Measurements from ENCODE around the gene MYCBP2. TPM values are rescaled to one million over a fixed set of nuclear protein-coding genes. Genes with fewer than 3 reads are reported as not detected.

MYCBP2 gene
- total and polyA plus RNA-seq, 4 donors, result 12.1 to 86.4 (median 30.0) TPM

GRCh38 chr13:77172650-77173049 is 154.2 kb downstream of the MYCBP2 start:
- Histone ChIP-seq H3K4me3 (ENCODE audit: low read depth in 1 of 3, low read length in 3 of 3) (no peak overlapping the region), H3K27ac (ENCODE audit: low read depth in 1 of 2, low read length in 2 of 2) (no peak overlapping the region), H3K9ac (ENCODE audit: low read depth in 1 of 2, low read length in 2 of 2) (no peak overlapping the region), H3K4me1 (ENCODE audit: control insufficient read depth in 4 of 4, insufficient read depth in 4 of 4, low read length in 3 of 4) (no peaks in the 10 kb centered on the region), H3K27me3 (ENCODE audit: control insufficient read depth in 4 of 4, insufficient read depth in 4 of 4, low read length in 3 of 4) (no peaks in the 10 kb centered on the region), H3K9me3 (ENCODE audit: control insufficient read depth in 4 of 4, low read length in 3 of 4) (no peaks in the 10 kb centered on the region), H3K36me3 (ENCODE audit: control insufficient read depth in 4 of 4, insufficient read depth in 3 of 4, low read depth in 1 of 4, low read length in 3 of 4) (peaks cover 6 to 66% (median 47%) of the 10 kb centered on the region in 4 donors)
- no peak for TF ChIP-seq EGR1 (IDR thresholded peaks at IDR 0.05; ENCODE audit: low read depth in 2 of 2)
- no peak for TF ChIP-seq SP1 (IDR thresholded peaks at IDR 0.05)
- TF ChIP-seq HNF4G (IDR thresholded peaks at IDR 0.05), result no peak
- no peak for TF ChIP-seq TAF1 (conservative IDR thresholded peaks at IDR 0.05)
- 92% methylated on average over 4 of the region's 4 CpGs for WGBS
- DNase-seq (ENCODE audit: low spot score), result no peak

GRCh38 chr13:77171451-77171850 is 155.4 kb downstream of the MYCBP2 start:
- Histone ChIP-seq H3K36me3 (ENCODE audit: control insufficient read depth in 4 of 4, insufficient read depth in 3 of 4, low read depth in 1 of 4, low read length in 3 of 4) (peaks cover 6 to 65% (median 46%) of the 10 kb centered on the region in 4 donors), H3K4me1 (ENCODE audit: control insufficient read depth in 4 of 4, insufficient read depth in 4 of 4, low read length in 3 of 4) (no peaks in the 10 kb centered on the region), H3K9me3 (ENCODE audit: control insufficient read depth in 4 of 4, low read length in 3 of 4) (no peaks in the 10 kb centered on the region), H3K27me3 (ENCODE audit: control insufficient read depth in 4 of 4, insufficient read depth in 4 of 4, low read length in 3 of 4) (no peaks in the 10 kb centered on the region), H3K27ac (ENCODE audit: low read depth in 1 of 2, low read length in 2 of 2) (no peak overlapping the region), H3K9ac (ENCODE audit: low read depth in 1 of 2, low read length in 2 of 2) (no peak overlapping the region), H3K4me3 (ENCODE audit: low read depth in 1 of 3, low read length in 3 of 3) (no peak overlapping the region)
- DNase-seq (ENCODE audit: low spot score), result no peak
- 86% methylated on average over 2 of the region's 2 CpGs for WGBS
- TF ChIP-seq EGR1 (IDR thresholded peaks at IDR 0.05; ENCODE audit: low read depth in 2 of 2) (no peak), JUND (IDR thresholded peaks at IDR 0.05) (no peak), RAD21 (IDR thresholded peaks at IDR 0.05) (no peak), HNF4A (conservative IDR thresholded peaks at IDR 0.05) (no peak), NR2F2 (IDR thresholded peaks at IDR 0.05) (no peak), SP1 (IDR thresholded peaks at IDR 0.05) (no peak), CTCF (IDR thresholded peaks at IDR 0.05; ENCODE audit: low read depth, low read length, missing input control) (no peak), ATF3 (IDR thresholded peaks at IDR 0.05) (no peak)

- WGBS, result 90% methylated on average over 6 of the region's 6 CpGs
These were observed 158.7 kb downstream of the MYCBP2 start for GRCh38 chr13:77168237-77168636.

More at GRCh38 chr13:77168237-77168636, 158.7 kb downstream of the MYCBP2 start:
- H3K27ac ChIP-seq (ENCODE audit: low read depth in 1 of 2, low read length in 2 of 2), result no peak overlapping the region
- H3K9me3 ChIP-seq (ENCODE audit: control insufficient read depth in 4 of 4, low read length in 3 of 4), result no peaks in the 10 kb centered on the region
- H3K27me3 ChIP-seq (ENCODE audit: control insufficient read depth in 4 of 4, insufficient read depth in 4 of 4, low read length in 3 of 4), result no peaks in the 10 kb centered on the region
- H3K4me1 ChIP-seq (ENCODE audit: control insufficient read depth in 4 of 4, insufficient read depth in 4 of 4, low read length in 3 of 4), result no peaks in the 10 kb centered on the region
- TF ChIP-seq, protein P1, sequence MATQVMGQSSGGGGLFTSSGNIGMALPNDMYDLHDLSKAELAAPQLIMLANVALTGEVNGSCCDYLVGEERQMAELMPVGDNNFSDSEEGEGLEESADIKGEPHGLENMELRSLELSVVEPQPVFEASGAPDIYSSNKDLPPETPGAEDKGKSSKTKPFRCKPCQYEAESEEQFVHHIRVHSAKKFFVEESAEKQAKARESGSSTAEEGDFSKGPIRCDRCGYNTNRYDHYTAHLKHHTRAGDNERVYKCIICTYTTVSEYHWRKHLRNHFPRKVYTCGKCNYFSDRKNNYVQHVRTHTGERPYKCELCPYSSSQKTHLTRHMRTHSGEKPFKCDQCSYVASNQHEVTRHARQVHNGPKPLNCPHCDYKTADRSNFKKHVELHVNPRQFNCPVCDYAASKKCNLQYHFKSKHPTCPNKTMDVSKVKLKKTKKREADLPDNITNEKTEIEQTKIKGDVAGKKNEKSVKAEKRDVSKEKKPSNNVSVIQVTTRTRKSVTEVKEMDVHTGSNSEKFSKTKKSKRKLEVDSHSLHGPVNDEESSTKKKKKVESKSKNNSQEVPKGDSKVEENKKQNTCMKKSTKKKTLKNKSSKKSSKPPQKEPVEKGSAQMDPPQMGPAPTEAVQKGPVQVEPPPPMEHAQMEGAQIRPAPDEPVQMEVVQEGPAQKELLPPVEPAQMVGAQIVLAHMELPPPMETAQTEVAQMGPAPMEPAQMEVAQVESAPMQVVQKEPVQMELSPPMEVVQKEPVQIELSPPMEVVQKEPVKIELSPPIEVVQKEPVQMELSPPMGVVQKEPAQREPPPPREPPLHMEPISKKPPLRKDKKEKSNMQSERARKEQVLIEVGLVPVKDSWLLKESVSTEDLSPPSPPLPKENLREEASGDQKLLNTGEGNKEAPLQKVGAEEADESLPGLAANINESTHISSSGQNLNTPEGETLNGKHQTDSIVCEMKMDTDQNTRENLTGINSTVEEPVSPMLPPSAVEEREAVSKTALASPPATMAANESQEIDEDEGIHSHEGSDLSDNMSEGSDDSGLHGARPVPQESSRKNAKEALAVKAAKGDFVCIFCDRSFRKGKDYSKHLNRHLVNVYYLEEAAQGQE (IDR thresholded peaks at IDR 0.05), result no peak
- no peak for TF ChIP-seq HNF4A (conservative IDR thresholded peaks at IDR 0.05)
- TF ChIP-seq NR2F2 (IDR thresholded peaks at IDR 0.05), result no peak
- no peak for TF ChIP-seq FOXA2 (IDR thresholded peaks at IDR 0.05)
- no peak for TF ChIP-seq JUND (IDR thresholded peaks at IDR 0.05)
- no peak for TF ChIP-seq RAD21 (IDR thresholded peaks at IDR 0.05)
- TF ChIP-seq MAX (IDR thresholded peaks at IDR 0.05), result no peak
- TF ChIP-seq TAF1 (conservative IDR thresholded peaks at IDR 0.05), result no peak
- TF ChIP-seq RXRA (IDR thresholded peaks at IDR 0.05), result no peak
- TF ChIP-seq ATF3 (IDR thresholded peaks at IDR 0.05), result no peak
- TF ChIP-seq GABPA (IDR thresholded peaks at IDR 0.05 in 1 of 2, conservative IDR thresholded peaks at IDR 0.05 in 1 of 2), result no peak
- no peak for TF ChIP-seq CTCF (IDR thresholded peaks at IDR 0.05; ENCODE audit: low read depth, low read length, missing input control)
- TF ChIP-seq HNF4G (IDR thresholded peaks at IDR 0.05), result no peak
- TF ChIP-seq ZBTB33 (IDR thresholded peaks at IDR 0.05), result no peak
- TF ChIP-seq SP1 (IDR thresholded peaks at IDR 0.05), result no peak
- TF ChIP-seq EGR1 (IDR thresholded peaks at IDR 0.05; ENCODE audit: low read depth in 2 of 2), result no peak
- no peak overlapping the region for H3K9ac ChIP-seq (ENCODE audit: low read depth in 1 of 2, low read length in 2 of 2)
- H3K4me3 ChIP-seq (ENCODE audit: low read depth in 1 of 3, low read length in 3 of 3), result no peak overlapping the region
- H3K36me3 ChIP-seq (ENCODE audit: control insufficient read depth in 4 of 4, insufficient read depth in 3 of 4, low read depth in 1 of 4, low read length in 3 of 4), result peaks cover 5 to 60% (median 46%) of the 10 kb centered on the region in 4 donors
- no peak for DNase-seq (ENCODE audit: low spot score)

Measured in liver (tissue), 9 donors.